ENCODE measurements around the gene AP1G2.

- TF ChIP-seq, protein P1, sequence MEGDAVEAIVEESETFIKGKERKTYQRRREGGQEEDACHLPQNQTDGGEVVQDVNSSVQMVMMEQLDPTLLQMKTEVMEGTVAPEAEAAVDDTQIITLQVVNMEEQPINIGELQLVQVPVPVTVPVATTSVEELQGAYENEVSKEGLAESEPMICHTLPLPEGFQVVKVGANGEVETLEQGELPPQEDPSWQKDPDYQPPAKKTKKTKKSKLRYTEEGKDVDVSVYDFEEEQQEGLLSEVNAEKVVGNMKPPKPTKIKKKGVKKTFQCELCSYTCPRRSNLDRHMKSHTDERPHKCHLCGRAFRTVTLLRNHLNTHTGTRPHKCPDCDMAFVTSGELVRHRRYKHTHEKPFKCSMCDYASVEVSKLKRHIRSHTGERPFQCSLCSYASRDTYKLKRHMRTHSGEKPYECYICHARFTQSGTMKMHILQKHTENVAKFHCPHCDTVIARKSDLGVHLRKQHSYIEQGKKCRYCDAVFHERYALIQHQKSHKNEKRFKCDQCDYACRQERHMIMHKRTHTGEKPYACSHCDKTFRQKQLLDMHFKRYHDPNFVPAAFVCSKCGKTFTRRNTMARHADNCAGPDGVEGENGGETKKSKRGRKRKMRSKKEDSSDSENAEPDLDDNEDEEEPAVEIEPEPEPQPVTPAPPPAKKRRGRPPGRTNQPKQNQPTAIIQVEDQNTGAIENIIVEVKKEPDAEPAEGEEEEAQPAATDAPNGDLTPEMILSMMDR (IDR thresholded peaks at IDR 0.05), result no peak
- no peak for TF ChIP-seq POLR2A (IDR thresholded peaks at IDR 0.05)
These were observed 48.9 kb downstream of the AP1G2 start for GRCh38 chr14:23518709-23519108.

Measured in body of pancreas (tissue), 4 donors.